Activated naive CD8-positive, alpha-beta T cell (primary cell): ENCODE measurements around the gene PACRG.

ENCODE experiments used
- H3K27ac Mint-ChIP-seq: one replicate; pipeline ENCODE4 v1.8.0; 2021; ENCODE audit warnings: mixed read lengths
- H3K27me3 Mint-ChIP-seq: one replicate; pipeline ENCODE4 v1.8.0; 2021; ENCODE audit warnings: mixed read lengths
- H3K36me3 Mint-ChIP-seq: one replicate; pipeline ENCODE4 v1.8.0; 2021; ENCODE audit warnings: mixed read lengths
- H3K4me1 Mint-ChIP-seq: one replicate; pipeline ENCODE4 v1.8.0; 2021; ENCODE audit warnings: low read depth, mixed read lengths
- H3K4me3 Mint-ChIP-seq: one replicate; pipeline ENCODE4 v1.8.0; 2021; ENCODE audit warnings: mild to moderate bottlenecking, mixed read lengths
- H3K9me3 Mint-ChIP-seq: one replicate; pipeline ENCODE4 v1.8.0; 2021; ENCODE audit warnings: low read depth, mixed read lengths

The PACRG gene

GRCh38 chr6:162854228-162854627, 126.5 kb downstream of the PACRG start:
- Mint-ChIP-seq H3K27me3 (no peaks in the 10 kb centered on the region), H3K4me3 (no peak overlapping the region), H3K4me1 (no peaks in the 10 kb centered on the region), H3K27ac (no peak overlapping the region), H3K36me3 (no peaks in the 10 kb centered on the region), H3K9me3 (no peaks in the 10 kb centered on the region)

DNA sequence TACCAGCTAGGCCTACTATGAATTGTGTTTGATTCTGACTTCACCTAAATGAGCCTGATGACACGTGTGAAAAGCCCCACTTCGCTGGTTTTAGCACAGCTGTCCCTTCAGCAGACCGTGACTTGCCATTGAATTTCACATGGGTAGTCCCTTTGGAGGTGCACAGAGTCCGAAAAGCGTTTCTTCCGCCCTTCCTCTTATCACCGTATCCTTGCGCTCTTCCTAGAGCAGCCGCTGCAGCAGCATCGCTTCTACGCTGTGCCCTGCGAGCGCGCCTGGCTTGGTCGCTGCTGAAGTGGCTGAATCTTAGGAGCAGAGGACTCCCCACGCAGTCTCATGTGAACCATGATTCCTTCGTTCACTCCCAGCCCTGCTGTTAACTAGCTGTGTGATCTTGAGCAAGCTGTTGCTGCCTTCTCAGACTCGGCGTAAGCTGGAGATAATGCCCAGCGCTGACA, 127.0 kb downstream of the PACRG start:
- Mint-ChIP-seq H3K4me1 (no peaks in the 10 kb centered on the region), H3K27me3 (no peaks in the 10 kb centered on the region), H3K4me3 (no peak overlapping the region), H3K27ac (no peak overlapping the region), H3K9me3 (no peaks in the 10 kb centered on the region), H3K36me3 (no peaks in the 10 kb centered on the region)

DNA sequence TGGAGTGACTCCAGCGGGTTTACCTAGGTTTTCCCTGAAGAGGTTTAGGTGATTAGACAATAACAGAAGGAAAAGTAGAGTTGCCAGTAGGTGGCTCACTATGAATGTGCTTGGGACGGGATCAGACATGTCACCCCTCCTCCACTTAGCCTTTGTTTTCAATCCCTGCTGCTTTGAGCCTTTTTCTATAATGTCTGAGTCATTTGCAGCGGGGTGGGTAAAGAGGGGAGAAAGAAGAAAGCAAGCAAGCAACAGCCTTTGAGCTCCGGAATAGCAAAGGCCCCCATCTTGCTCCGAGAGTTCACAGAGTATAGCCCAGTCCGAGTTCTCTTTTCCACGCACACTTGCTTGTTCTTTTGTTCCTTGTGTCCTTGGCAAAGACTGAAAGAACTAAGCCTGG, 129.1 kb downstream of the PACRG start:
- no peaks in the 10 kb centered on the region for H3K9me3 Mint-ChIP-seq
- no peaks in the 10 kb centered on the region for H3K27me3 Mint-ChIP-seq
- H3K4me3 Mint-ChIP-seq, result no peak overlapping the region
- H3K36me3 Mint-ChIP-seq, result no peaks in the 10 kb centered on the region
- H3K4me1 Mint-ChIP-seq, result no peaks in the 10 kb centered on the region
- H3K27ac Mint-ChIP-seq, result no peak overlapping the region

GRCh38 chr6:162857326-162857725, 129.6 kb downstream of the PACRG start:
- Mint-ChIP-seq H3K4me1 (no peaks in the 10 kb centered on the region), H3K36me3 (no peaks in the 10 kb centered on the region), H3K27me3 (no peaks in the 10 kb centered on the region), H3K4me3 (no peak overlapping the region), H3K9me3 (no peaks in the 10 kb centered on the region), H3K27ac (no peak overlapping the region)

- no peaks in the 10 kb centered on the region for H3K4me1 Mint-ChIP-seq
- H3K9me3 Mint-ChIP-seq, result no peaks in the 10 kb centered on the region
- no peaks in the 10 kb centered on the region for H3K36me3 Mint-ChIP-seq
- no peaks in the 10 kb centered on the region for H3K27me3 Mint-ChIP-seq
- H3K4me3 Mint-ChIP-seq, result no peak overlapping the region
- H3K27ac Mint-ChIP-seq, result no peak overlapping the region
Measured at GRCh38 chr6:162862462-162862861, 134.7 kb downstream of the PACRG start.

GRCh38 chr6:162862941-162863340, 135.2 kb downstream of the PACRG start:
- Mint-ChIP-seq H3K4me1 (no peaks in the 10 kb centered on the region), H3K27ac (no peak overlapping the region), H3K4me3 (no peak overlapping the region), H3K27me3 (no peaks in the 10 kb centered on the region), H3K9me3 (no peaks in the 10 kb centered on the region), H3K36me3 (no peaks in the 10 kb centered on the region)

DNA sequence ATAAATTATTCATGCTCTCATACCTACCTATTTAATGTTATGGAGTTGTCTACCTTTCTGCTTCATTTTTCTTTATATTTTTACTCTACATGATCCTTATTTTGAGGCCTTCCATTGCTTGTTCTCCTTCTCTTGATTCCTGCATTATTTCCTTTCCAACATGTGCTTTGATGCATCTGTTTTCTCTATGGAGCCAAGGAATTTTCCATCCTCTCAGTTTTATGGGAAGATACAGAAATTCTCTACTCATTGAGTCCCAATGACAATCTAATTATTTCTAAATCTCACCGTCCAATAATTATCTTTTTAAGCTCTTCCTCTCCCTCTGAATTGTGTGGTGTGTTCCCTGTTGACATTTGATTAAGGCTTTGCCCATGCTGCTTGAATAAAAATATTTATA, 136.0 kb downstream of the PACRG start:
- H3K4me3 Mint-ChIP-seq, result no peak overlapping the region
- H3K27ac Mint-ChIP-seq, result no peak overlapping the region
- no peaks in the 10 kb centered on the region for H3K27me3 Mint-ChIP-seq
- no peaks in the 10 kb centered on the region for H3K36me3 Mint-ChIP-seq
- no peaks in the 10 kb centered on the region for H3K9me3 Mint-ChIP-seq
- no peaks in the 10 kb centered on the region for H3K4me1 Mint-ChIP-seq

DNA sequence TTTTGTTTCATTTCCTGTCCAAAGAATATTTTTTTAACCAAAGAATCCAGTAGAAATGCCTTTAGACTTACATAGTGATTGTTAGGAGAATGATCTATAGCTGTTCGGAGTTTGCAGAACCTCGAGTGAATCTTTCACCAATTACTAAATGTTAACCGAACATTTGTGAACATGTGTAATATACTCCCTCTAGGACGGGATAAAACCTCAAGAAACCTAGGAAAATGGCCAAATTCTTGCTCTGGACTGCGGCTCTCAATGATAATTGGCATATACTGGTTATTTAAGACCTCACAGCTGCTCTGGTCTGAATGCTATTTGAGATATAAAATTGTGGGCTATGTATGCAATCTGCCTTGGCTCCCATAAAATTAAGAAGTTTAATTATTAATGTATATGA, 137.1 kb downstream of the PACRG start:
- H3K27ac Mint-ChIP-seq, result no peak overlapping the region
- no peaks in the 10 kb centered on the region for H3K27me3 Mint-ChIP-seq
- H3K4me1 Mint-ChIP-seq, result no peaks in the 10 kb centered on the region
- H3K36me3 Mint-ChIP-seq, result no peaks in the 10 kb centered on the region
- H3K9me3 Mint-ChIP-seq, result no peaks in the 10 kb centered on the region
- no peak overlapping the region for H3K4me3 Mint-ChIP-seq

- no peak overlapping the region for H3K27ac Mint-ChIP-seq
- no peaks in the 10 kb centered on the region for H3K36me3 Mint-ChIP-seq
- no peaks in the 10 kb centered on the region for H3K4me1 Mint-ChIP-seq
- no peaks in the 10 kb centered on the region for H3K9me3 Mint-ChIP-seq
- H3K4me3 Mint-ChIP-seq, result no peak overlapping the region
- peaks cover 2% of the 10 kb centered on the region for H3K27me3 Mint-ChIP-seq
Measured at GRCh38 chr6:162866656-162867055, 138.9 kb downstream of the PACRG start.

DNA sequence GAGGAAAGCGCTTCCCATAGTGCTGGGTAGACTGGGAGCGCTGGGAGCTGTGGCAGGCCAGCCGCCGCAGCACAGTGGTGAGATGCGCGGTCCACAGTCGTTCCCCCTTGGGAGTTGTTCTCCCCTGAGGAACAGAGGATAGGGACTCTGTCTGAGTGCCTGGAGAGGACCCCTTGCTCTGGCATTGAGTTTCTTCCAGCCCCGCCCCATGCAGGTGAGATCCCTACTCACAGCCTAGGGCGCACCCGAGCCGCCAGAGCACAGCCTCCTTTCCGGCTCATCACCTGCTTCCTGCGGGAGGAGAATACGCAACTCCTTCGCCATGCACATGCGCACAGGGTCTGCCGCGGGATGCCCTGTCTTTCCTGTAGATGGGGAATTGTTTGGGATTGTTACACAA, 140.6 kb downstream of the PACRG start:
- H3K27me3 Mint-ChIP-seq, result peaks cover 2% of the 10 kb centered on the region
- no peaks in the 10 kb centered on the region for H3K4me1 Mint-ChIP-seq
- H3K9me3 Mint-ChIP-seq, result no peaks in the 10 kb centered on the region
- H3K4me3 Mint-ChIP-seq, result no peak overlapping the region
- H3K36me3 Mint-ChIP-seq, result no peaks in the 10 kb centered on the region
- no peak overlapping the region for H3K27ac Mint-ChIP-seq

DNA sequence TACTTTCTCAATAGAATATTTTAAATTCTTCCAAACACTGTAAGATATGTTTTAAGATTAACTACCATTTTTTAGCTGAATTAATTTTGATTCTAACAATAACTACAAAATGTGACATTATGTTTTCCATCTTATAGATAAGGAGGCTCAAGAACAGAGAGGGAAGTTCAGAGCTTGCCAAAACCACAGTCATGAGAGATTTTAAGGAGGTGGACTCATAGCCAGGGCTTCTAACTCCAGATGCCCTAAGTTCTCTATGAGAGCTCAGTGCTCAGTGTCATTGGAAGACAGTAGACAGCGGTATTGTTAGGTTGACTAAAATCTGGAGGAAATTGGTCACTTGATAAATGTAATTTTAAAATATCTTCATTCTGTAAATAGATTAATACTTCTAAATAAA, 144.2 kb downstream of the PACRG start:
- Mint-ChIP-seq H3K4me3 (no peak overlapping the region), H3K4me1 (no peaks in the 10 kb centered on the region), H3K27ac (no peak overlapping the region)

DNA sequence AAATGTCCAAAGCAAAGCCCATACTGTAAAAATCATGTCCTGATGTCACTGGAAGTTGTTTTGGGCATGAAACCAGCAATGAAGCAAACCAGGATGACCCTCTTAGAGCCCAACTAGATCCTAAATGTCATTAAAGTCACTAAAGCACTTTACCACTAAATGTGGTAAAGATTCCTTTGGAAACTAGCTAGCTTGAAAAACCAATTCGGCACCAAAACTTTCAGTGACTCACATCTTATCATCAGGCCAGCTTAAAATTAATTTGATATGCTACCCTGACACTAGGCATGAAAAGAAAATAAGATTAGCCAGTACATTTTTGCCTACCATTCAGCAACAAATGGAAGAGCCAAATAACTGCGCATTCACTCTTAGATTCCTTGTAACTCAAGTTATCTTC, 145.8 kb downstream of the PACRG start:
- Mint-ChIP-seq H3K4me1 (no peaks in the 10 kb centered on the region), H3K4me3 (no peak overlapping the region), H3K27me3 (peaks cover 2% of the 10 kb centered on the region), H3K27ac (no peak overlapping the region), H3K9me3 (no peaks in the 10 kb centered on the region), H3K36me3 (no peaks in the 10 kb centered on the region)

More for the DNA sequence above, 144.2 kb downstream of the PACRG start:
- peaks cover 2% of the 10 kb centered on the region for H3K27me3 Mint-ChIP-seq
- H3K9me3 Mint-ChIP-seq, result no peaks in the 10 kb centered on the region
- H3K36me3 Mint-ChIP-seq, result no peaks in the 10 kb centered on the region

GRCh38 chr6:162875070-162875469, 147.3 kb downstream of the PACRG start:
- H3K36me3 Mint-ChIP-seq, result no peaks in the 10 kb centered on the region
- no peak overlapping the region for H3K27ac Mint-ChIP-seq
- H3K4me1 Mint-ChIP-seq, result no peaks in the 10 kb centered on the region
- H3K4me3 Mint-ChIP-seq, result no peak overlapping the region
- peaks cover 2% of the 10 kb centered on the region for H3K27me3 Mint-ChIP-seq
- H3K9me3 Mint-ChIP-seq, result no peaks in the 10 kb centered on the region

DNA sequence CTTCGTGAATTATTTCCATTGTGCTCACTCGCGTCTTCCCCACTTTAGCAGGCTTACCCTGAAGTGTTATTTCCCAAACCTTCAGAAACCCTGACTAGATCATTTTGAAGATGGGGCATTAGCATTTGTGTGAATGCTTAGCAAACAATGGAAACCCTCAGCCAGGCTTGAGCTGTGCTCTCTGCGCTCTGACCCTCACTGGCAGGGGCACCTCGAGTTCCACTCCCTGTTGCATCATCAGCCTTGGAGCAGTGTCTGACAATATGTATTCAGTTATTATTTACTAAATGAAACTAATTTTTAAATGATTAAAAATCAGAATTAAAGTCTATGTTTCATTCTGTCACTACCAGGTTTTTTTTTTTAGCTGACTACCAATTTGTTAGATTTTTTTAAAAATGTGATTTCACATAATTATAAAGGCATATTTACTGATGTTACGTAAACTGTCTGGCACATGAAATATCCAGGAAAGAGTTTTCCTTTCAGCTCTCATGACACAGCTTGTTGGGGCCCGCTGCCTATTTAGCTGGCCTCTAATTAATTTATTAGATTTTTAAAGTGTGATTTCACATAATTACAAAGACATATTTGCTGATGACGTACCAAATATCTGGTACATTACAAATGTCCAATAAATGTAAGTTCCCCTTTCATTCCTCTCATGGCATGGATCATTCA, 155.2 kb downstream of the PACRG start:
- H3K36me3 Mint-ChIP-seq, result no peaks in the 10 kb centered on the region
- H3K27ac Mint-ChIP-seq, result no peak overlapping the region
- H3K9me3 Mint-ChIP-seq, result no peaks in the 10 kb centered on the region

DNA sequence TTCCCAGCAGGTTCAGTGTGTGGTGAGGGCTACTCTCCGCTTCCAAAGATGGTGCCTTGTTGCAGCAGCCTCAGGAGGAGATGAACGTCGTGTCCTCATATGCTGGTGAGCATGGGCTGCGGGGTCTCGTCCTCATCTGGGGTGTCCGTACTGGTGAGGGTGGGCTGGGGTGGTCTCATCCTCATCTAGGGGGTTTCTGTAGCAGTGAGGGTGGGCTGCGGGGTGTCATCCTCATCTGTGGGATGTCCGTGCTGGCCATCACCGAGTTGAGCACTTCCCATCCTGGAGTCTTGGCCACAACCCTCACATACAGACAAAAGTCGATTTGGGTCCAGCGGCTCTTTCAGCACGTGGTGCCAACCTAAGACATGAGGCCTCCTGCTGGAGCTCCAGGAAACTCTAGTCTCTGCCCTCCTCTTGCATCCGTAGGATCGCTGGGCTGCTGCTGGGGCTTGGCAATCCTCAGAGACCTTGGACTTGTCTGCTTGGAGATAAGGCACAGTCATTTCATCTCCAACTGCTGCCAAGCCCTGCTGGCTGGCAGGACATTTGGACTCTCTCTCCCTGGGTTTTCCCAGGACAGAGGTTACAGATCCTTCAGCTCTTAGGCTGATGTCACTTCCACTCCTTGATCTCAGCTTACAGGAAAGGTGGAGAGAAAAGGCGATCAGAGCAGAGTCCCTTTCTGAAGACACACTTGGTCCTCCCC, 160.4 kb downstream of the PACRG start:
- Mint-ChIP-seq H3K27ac (no peak overlapping the region), H3K4me3 (no peak overlapping the region), H3K27me3 (no peaks in the 10 kb centered on the region), H3K4me1 (no peaks in the 10 kb centered on the region), H3K36me3 (no peaks in the 10 kb centered on the region), H3K9me3 (no peaks in the 10 kb centered on the region)

More for the DNA sequence above, 155.2 kb downstream of the PACRG start:
- H3K4me1 Mint-ChIP-seq, result no peaks in the 10 kb centered on the region
- H3K4me3 Mint-ChIP-seq, result no peak overlapping the region
- no peaks in the 10 kb centered on the region for H3K27me3 Mint-ChIP-seq

GRCh38 chr6:162889303-162889702, 161.5 kb downstream of the PACRG start:
- no peaks in the 10 kb centered on the region for H3K27me3 Mint-ChIP-seq
- H3K36me3 Mint-ChIP-seq, result no peaks in the 10 kb centered on the region
- no peaks in the 10 kb centered on the region for H3K9me3 Mint-ChIP-seq
- H3K27ac Mint-ChIP-seq, result no peak overlapping the region
- no peaks in the 10 kb centered on the region for H3K4me1 Mint-ChIP-seq
- H3K4me3 Mint-ChIP-seq, result no peak overlapping the region
